HepG2 (cell line): ENCODE measurements around the gene RETREG2. TPM values are rescaled to one million over a fixed set of nuclear protein-coding genes. Genes with fewer than 3 reads are reported as not detected.

Experiments used
- CEBPB ChIP-seq: IDR thresholded peaks from 2 replicates; pipeline ENCODE4 v1.6.1; 2011; ENCODE audit warnings: low read depth, low read length, improper control_type of control experiment, borderline replicate concordance
- ESRRA ChIP-seq: sonication (generic); formaldehyde crosslinking; IDR thresholded peaks from 2 replicates; pipeline ENCODE4 v1.5.1; 2020; ENCODE audit warnings: mild to moderate bottlenecking, low read depth, missing genetic modification reagents
- ETV5 ChIP-seq: IDR thresholded peaks from 2 replicates; pipeline ENCODE4 v1.6.1; 2018; ENCODE audit warnings: missing biosample characterization, missing genetic modification reagents, inconsistent platforms, borderline replicate concordance
- HNRNPLL ChIP-seq: fragments of 200-400 bp; formaldehyde crosslinking; IDR thresholded peaks from 2 replicates; pipeline ENCODE4 v1.6.1; 2017; ENCODE audit warnings: mild to moderate bottlenecking, low read depth, low read length; ENCODE audit not compliant: poor library complexity, severe bottlenecking
- IRF2 ChIP-seq: IDR thresholded peaks from 2 replicates; pipeline ENCODE4 v1.6.1; 2018; ENCODE audit warnings: missing genetic modification reagents, missing compliant biosample characterization
- LRRFIP1 ChIP-seq: sonication (generic); formaldehyde crosslinking; conservative IDR thresholded peaks from 2 replicates; pipeline ENCODE4 v1.4.0; 2020; ENCODE audit warnings: missing genetic modification reagents
- NBN ChIP-seq: fragments of 450-650 bp; conservative IDR thresholded peaks from 2 replicates; pipeline ENCODE4 v1.6.1; 2017
- PLRG1 ChIP-seq: fragments of 450-650 bp; conservative IDR thresholded peaks from 2 replicates; pipeline ENCODE4 v1.6.1; 2016
- RARG ChIP-seq: sonication (generic); formaldehyde crosslinking; IDR thresholded peaks from 2 replicates; pipeline ENCODE4 v1.4.0; 2020; ENCODE audit warnings: low read depth, mild to moderate bottlenecking, missing genetic modification reagents
- SCMH1 ChIP-seq: sonication (generic); formaldehyde crosslinking; IDR thresholded peaks from 2 replicates; pipeline ENCODE4 v1.9.0; 2021; ENCODE audit warnings: missing genetic modification reagents, mild to moderate bottlenecking, borderline replicate concordance
- TRIM22 ChIP-seq: fragments of 450-650 bp; IDR thresholded peaks from 2 replicates; pipeline ENCODE4 v1.6.1; 2017
- ZBTB39 ChIP-seq: sonication (generic); formaldehyde crosslinking; IDR thresholded peaks from 2 replicates; pipeline ENCODE4 v1.5.0; 2020; ENCODE audit warnings: missing genetic modification reagents
- ZNF160 ChIP-seq: sonication (generic); formaldehyde crosslinking; IDR thresholded peaks from 2 replicates; pipeline ENCODE4 v1.8.0; 2022; ENCODE audit warnings: mild to moderate bottlenecking, inconsistent platforms, missing genetic modification reagents
- ZNF275 ChIP-seq: sonication (generic); formaldehyde crosslinking; IDR thresholded peaks from 2 replicates; pipeline ENCODE4 v1.8.0; 2022; ENCODE audit warnings: missing genetic modification reagents, mild to moderate bottlenecking, inconsistent platforms, borderline replicate concordance
- ZNF546 ChIP-seq: sonication (generic); formaldehyde crosslinking; conservative IDR thresholded peaks from 2 replicates; pipeline ENCODE4 v1.8.1; 2023; ENCODE audit warnings: mild to moderate bottlenecking, missing genetic modification reagents
- ZNF577 ChIP-seq: sonication (generic); formaldehyde crosslinking; IDR thresholded peaks from 2 replicates; pipeline ENCODE4 v1.4.0; 2020; ENCODE audit warnings: mild to moderate bottlenecking, low read depth, missing genetic modification reagents, borderline replicate concordance
- ZNF580 ChIP-seq: IDR thresholded peaks from 2 replicates; pipeline ENCODE4 v1.6.1; 2016; ENCODE audit warnings: low read depth, borderline replicate concordance
- ZNF761 ChIP-seq: sonication (generic); formaldehyde crosslinking; conservative IDR thresholded peaks from 2 replicates; pipeline ENCODE4 v1.4.0; 2020; ENCODE audit warnings: mild to moderate bottlenecking, missing genetic modification reagents
- ZSCAN31 ChIP-seq: sonication (generic); formaldehyde crosslinking; IDR thresholded peaks from 2 replicates; pipeline ENCODE4 v1.5.0; 2020; ENCODE audit warnings: low read depth, mild to moderate bottlenecking, missing genetic modification reagents
- polyA plus RNA-seq, 8 experiments: library from polyadenylated mRNA; depleted of rRNA in 3 of 8; stranded (reverse) in 7 of 8; unstranded in 1 of 8; fragments of >200 nt; fragmentation: Illumina TruSeq in 4 of 8; extraction: Trizol in 4 of 8; gene quantifications; 2 replicates each; pipeline versions ENCODE4 v1.2.1 to v1.2.3, GENCODE V29; 2011 to 2016; ENCODE audit warnings: low read depth in 4 of 8, missing spikeins in 1 of 8, mixed read lengths in 1 of 8; ENCODE audit not compliant: insufficient read depth in 1 of 8
- total RNA-seq, 5 experiments: library from RNA; depleted of rRNA; stranded (reverse); fragments of >200 nt; fragmentation: Illumina TruSeq; extraction: Trizol; gene quantifications; 2 replicates each; pipeline ENCODE4 v1.2.3, GENCODE V29; 2016; ENCODE audit warnings: low read depth in 1 of 5

Gene RETREG2
- total and polyA plus RNA-seq, 2 of the 13 experiments (the other 11 are each of a cell fraction or from before 2014, with no cell fraction given) = 86.0 to 134 TPM

- no peak for TF ChIP-seq TRIM22
- TF ChIP-seq SCMH1 (CRISPR knock-in tag) = no peak
- peak; percentile 88; the same call in 1 of the 2 replicates for TF ChIP-seq ZNF160 (CRISPR knock-in tag)
- no peak for TF ChIP-seq ZNF577
- TF ChIP-seq IRF2 = peak; percentile 96
- TF ChIP-seq ZNF546 = peak; percentile 74; the same call in 1 of the 2 replicates
- TF ChIP-seq ZSCAN31 (CRISPR knock-in tag) = peak; percentile 98
- TF ChIP-seq NBN = no peak
- TF ChIP-seq ETV5 (CRISPR knock-in tag) = peak; percentile 70
- TF ChIP-seq ZBTB39 (CRISPR knock-in tag) = peak; percentile 87; the same call in 1 of the 2 replicates
- peak; percentile 75 for TF ChIP-seq ESRRA
- no peak for TF ChIP-seq PLRG1
- TF ChIP-seq RARG (CRISPR knock-in tag) = 0 out of 2 replicates have a peak, but pooled peaks have one; percentile 77
- peak; percentile 63; the same call in 1 of the 2 replicates for TF ChIP-seq ZNF761 (CRISPR knock-in tag)
- peak; percentile 63; the same call in 1 of the 2 replicates for TF ChIP-seq LRRFIP1 (CRISPR knock-in tag)
- TF ChIP-seq HNRNPLL = peak; percentile 84
- peak; percentile 100 for TF ChIP-seq ZNF275
- TF ChIP-seq ZNF580 = peak; percentile 78; the same call in 1 of the 2 replicates
- TF ChIP-seq CEBPB = no peak
These were observed 40.9 kb downstream of the RETREG2 start, which contains the start of gene ABCB6 (continued) for GRCh38 chr2:219218732-219219701.
